ENCODE measurements around the gene EVC2. TPM values are rescaled to one million over a fixed set of nuclear protein-coding genes. Genes with fewer than 3 reads are reported as not detected.

Gene EVC2
- total and polyA plus RNA-seq, 2 of the 13 experiments (the other 11 are each of a cell fraction or from before 2014, with no cell fraction given): not detected

DNA sequence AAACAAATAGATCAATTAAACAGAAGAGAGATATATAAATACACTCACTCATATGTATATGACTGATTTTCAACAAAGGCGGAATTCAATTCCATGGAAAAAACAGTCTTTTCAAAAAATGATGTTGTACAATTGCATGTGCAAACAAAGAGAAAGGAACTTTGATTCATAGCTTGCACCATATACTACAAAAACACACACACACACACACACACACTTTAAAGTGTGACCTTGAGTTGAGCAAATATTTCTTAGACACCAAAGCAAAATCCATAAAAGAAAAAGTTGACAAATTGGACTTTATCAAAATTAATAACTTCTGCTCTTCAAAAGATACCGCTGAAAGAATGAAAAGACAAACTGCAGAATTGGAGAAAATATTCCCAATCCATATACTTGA lies 168.8 kb downstream of the EVC2 start (continued):
- TF ChIP-seq, protein P1, sequence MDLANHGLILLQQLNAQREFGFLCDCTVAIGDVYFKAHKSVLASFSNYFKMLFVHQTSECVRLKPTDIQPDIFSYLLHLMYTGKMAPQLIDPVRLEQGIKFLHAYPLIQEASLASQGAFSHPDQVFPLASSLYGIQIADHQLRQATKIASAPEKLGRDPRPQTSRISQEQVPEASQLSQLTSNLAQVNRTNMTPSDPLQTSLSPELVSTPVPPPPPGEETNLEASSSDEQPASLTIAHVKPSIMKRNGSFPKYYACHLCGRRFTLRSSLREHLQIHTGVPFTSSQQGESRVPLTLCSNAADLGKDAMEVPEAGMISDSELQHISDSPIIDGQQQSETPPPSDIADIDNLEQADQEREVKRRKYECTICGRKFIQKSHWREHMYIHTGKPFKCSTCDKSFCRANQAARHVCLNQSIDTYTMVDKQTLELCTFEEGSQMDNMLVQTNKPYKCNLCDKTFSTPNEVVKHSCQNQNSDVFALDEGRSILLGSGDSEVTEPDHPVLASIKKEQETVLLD (CRISPR knock-in tag; IDR thresholded peaks at IDR 0.05; ENCODE audit: low read depth): no peak
- TF ChIP-seq EP300 (IDR thresholded peaks at IDR 0.05; ENCODE audit: low read depth in 2 of 2, low read length in 2 of 2): peak in 1 of 2 experiments; percentile 51; a peak in 2 of 4 replicates
- no peak for TF ChIP-seq EP300 (CRISPR knock-in tag; IDR thresholded peaks at IDR 0.05; ENCODE audit: borderline replicate concordance)
- TF ChIP-seq GFI1 (CRISPR knock-in tag; IDR thresholded peaks at IDR 0.05; ENCODE audit: borderline replicate concordance): peak; percentile 78; the same call in 1 of the 2 replicates
- no peak for TF ChIP-seq HNRNPH1 (optimal IDR thresholded peaks at IDR 0.05; ENCODE audit: low read depth, low read length)
- TF ChIP-seq, protein P2, sequence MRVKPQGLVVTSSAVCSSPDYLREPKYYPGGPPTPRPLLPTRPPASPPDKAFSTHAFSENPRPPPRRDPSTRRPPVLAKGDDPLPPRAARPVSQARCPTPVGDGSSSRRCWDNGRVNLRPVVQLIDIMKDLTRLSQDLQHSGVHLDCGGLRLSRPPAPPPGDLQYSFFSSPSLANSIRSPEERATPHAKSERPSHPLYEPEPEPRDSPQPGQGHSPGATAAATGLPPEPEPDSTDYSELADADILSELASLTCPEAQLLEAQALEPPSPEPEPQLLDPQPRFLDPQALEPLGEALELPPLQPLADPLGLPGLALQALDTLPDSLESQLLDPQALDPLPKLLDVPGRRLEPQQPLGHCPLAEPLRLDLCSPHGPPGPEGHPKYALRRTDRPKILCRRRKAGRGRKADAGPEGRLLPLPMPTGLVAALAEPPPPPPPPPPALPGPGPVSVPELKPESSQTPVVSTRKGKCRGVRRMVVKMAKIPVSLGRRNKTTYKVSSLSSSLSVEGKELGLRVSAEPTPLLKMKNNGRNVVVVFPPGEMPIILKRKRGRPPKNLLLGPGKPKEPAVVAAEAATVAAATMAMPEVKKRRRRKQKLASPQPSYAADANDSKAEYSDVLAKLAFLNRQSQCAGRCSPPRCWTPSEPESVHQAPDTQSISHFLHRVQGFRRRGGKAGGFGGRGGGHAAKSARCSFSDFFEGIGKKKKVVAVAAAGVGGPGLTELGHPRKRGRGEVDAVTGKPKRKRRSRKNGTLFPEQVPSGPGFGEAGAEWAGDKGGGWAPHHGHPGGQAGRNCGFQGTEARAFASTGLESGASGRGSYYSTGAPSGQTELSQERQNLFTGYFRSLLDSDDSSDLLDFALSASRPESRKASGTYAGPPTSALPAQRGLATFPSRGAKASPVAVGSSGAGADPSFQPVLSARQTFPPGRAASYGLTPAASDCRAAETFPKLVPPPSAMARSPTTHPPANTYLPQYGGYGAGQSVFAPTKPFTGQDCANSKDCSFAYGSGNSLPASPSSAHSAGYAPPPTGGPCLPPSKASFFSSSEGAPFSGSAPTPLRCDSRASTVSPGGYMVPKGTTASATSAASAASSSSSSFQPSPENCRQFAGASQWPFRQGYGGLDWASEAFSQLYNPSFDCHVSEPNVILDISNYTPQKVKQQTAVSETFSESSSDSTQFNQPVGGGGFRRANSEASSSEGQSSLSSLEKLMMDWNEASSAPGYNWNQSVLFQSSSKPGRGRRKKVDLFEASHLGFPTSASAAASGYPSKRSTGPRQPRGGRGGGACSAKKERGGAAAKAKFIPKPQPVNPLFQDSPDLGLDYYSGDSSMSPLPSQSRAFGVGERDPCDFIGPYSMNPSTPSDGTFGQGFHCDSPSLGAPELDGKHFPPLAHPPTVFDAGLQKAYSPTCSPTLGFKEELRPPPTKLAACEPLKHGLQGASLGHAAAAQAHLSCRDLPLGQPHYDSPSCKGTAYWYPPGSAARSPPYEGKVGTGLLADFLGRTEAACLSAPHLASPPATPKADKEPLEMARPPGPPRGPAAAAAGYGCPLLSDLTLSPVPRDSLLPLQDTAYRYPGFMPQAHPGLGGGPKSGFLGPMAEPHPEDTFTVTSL (CRISPR knock-in tag; IDR thresholded peaks at IDR 0.05; ENCODE audit: borderline replicate concordance): peak; percentile 60; the same call in 1 of the 2 replicates
- TF ChIP-seq XRCC5 (optimal IDR thresholded peaks at IDR 0.05; ENCODE audit: low read length): no peak
- TF ChIP-seq, protein P3, sequence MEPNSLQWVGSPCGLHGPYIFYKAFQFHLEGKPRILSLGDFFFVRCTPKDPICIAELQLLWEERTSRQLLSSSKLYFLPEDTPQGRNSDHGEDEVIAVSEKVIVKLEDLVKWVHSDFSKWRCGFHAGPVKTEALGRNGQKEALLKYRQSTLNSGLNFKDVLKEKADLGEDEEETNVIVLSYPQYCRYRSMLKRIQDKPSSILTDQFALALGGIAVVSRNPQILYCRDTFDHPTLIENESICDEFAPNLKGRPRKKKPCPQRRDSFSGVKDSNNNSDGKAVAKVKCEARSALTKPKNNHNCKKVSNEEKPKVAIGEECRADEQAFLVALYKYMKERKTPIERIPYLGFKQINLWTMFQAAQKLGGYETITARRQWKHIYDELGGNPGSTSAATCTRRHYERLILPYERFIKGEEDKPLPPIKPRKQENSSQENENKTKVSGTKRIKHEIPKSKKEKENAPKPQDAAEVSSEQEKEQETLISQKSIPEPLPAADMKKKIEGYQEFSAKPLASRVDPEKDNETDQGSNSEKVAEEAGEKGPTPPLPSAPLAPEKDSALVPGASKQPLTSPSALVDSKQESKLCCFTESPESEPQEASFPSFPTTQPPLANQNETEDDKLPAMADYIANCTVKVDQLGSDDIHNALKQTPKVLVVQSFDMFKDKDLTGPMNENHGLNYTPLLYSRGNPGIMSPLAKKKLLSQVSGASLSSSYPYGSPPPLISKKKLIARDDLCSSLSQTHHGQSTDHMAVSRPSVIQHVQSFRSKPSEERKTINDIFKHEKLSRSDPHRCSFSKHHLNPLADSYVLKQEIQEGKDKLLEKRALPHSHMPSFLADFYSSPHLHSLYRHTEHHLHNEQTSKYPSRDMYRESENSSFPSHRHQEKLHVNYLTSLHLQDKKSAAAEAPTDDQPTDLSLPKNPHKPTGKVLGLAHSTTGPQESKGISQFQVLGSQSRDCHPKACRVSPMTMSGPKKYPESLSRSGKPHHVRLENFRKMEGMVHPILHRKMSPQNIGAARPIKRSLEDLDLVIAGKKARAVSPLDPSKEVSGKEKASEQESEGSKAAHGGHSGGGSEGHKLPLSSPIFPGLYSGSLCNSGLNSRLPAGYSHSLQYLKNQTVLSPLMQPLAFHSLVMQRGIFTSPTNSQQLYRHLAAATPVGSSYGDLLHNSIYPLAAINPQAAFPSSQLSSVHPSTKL (CRISPR knock-in tag; IDR thresholded peaks at IDR 0.05): peak; percentile 53
- TF ChIP-seq, protein P4, sequence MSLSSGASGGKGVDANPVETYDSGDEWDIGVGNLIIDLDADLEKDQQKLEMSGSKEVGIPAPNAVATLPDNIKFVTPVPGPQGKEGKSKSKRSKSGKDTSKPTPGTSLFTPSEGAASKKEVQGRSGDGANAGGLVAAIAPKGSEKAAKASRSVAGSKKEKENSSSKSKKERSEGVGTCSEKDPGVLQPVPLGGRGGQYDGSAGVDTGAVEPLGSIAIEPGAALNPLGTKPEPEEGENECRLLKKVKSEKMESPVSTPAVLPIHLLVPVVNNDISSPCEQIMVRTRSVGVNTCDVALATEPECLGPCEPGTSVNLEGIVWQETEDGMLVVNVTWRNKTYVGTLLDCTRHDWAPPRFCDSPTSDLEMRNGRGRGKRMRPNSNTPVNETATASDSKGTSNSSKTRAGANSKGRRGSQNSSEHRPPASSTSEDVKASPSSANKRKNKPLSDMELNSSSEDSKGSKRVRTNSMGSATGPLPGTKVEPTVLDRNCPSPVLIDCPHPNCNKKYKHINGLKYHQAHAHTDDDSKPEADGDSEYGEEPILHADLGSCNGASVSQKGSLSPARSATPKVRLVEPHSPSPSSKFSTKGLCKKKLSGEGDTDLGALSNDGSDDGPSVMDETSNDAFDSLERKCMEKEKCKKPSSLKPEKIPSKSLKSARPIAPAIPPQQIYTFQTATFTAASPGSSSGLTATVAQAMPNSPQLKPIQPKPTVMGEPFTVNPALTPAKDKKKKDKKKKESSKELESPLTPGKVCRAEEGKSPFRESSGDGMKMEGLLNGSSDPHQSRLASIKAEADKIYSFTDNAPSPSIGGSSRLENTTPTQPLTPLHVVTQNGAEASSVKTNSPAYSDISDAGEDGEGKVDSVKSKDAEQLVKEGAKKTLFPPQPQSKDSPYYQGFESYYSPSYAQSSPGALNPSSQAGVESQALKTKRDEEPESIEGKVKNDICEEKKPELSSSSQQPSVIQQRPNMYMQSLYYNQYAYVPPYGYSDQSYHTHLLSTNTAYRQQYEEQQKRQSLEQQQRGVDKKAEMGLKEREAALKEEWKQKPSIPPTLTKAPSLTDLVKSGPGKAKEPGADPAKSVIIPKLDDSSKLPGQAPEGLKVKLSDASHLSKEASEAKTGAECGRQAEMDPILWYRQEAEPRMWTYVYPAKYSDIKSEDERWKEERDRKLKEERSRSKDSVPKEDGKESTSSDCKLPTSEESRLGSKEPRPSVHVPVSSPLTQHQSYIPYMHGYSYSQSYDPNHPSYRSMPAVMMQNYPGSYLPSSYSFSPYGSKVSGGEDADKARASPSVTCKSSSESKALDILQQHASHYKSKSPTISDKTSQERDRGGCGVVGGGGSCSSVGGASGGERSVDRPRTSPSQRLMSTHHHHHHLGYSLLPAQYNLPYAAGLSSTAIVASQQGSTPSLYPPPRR (CRISPR knock-in tag; IDR thresholded peaks at IDR 0.05; ENCODE audit: borderline replicate concordance): peak; percentile 21; the same call in 1 of the 2 replicates
- no peak for TF ChIP-seq ZNF230 (CRISPR knock-in tag; IDR thresholded peaks at IDR 0.05)
- TF ChIP-seq SPEN (CRISPR knock-in tag; IDR thresholded peaks at IDR 0.05; ENCODE audit: low read depth): no peak
